Loucy (cell line): ENCODE results near the gene PP2D1.

Source experiments
- EZH2phosphoT487 ChIP-seq: fragments of 200-600 bp; IDR thresholded peaks from 2 replicates; pipeline ENCODE4 v1.6.1; 2018; ENCODE audit warnings: antibody characterized with exemption, mild to moderate bottlenecking, moderate library complexity, borderline replicate concordance
- TF ChIP-seq, protein P1 (sequence below): fragments of 200-600 bp; sonication (generic); conservative IDR thresholded peaks from 2 replicates; pipeline ENCODE4 v1.5.1; 2014; ENCODE audit warnings: mild to moderate bottlenecking, antibody characterized with exemption, low read length

DNA sequence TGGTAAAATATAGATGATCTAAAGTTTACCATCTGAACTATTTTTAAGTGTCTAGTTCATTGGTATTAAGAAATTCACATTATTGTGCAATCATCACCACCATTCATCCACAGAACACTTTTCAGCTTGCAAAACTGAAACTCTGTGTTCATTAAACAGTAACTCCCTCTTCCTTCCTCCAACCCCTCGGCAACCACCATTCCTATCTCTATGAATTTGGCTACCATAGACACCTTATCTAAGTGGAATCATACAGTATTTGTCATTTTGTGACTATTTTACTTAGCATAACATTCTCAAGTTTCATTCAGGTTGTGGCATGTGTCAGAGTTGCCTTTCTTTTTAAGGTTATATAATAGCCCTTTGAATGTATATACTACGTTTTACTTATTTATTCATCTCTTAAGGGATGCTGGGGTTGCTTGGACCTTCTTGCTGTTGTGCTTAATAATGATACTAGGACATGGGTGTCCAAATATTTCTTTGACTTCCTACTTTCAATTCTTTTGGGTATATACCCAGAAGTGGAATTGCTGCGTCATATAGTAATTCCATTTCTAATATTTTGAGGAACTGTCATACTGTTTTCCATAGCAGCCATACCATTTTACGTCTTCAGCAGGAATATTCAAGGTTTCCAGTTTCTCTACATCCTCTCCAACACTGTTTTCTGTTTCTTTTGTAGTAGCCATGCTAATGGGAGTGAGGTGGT lies 49.1 kb upstream of the PP2D1 start:
- TF ChIP-seq, protein P1, sequence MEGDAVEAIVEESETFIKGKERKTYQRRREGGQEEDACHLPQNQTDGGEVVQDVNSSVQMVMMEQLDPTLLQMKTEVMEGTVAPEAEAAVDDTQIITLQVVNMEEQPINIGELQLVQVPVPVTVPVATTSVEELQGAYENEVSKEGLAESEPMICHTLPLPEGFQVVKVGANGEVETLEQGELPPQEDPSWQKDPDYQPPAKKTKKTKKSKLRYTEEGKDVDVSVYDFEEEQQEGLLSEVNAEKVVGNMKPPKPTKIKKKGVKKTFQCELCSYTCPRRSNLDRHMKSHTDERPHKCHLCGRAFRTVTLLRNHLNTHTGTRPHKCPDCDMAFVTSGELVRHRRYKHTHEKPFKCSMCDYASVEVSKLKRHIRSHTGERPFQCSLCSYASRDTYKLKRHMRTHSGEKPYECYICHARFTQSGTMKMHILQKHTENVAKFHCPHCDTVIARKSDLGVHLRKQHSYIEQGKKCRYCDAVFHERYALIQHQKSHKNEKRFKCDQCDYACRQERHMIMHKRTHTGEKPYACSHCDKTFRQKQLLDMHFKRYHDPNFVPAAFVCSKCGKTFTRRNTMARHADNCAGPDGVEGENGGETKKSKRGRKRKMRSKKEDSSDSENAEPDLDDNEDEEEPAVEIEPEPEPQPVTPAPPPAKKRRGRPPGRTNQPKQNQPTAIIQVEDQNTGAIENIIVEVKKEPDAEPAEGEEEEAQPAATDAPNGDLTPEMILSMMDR, result no peak
- TF ChIP-seq EZH2phosphoT487, result no peak
